Measurements from ENCODE around the gene PHF12.

Gene PHF12

GRCh38 chr17:28951428-28951990 lies at the start of gene PHF12:
Gene PHF12 (minus strand): TSS chr17:28951518. CDS start chr17:28950960, 558 bp downstream.
- DNase-seq = peak; percentile 95 to 100 (median 99)

GRCh38 chr17:29000973-29001372 lies 49.7 kb upstream of the PHF12 start:
- no peak for DNase-seq

DNA sequence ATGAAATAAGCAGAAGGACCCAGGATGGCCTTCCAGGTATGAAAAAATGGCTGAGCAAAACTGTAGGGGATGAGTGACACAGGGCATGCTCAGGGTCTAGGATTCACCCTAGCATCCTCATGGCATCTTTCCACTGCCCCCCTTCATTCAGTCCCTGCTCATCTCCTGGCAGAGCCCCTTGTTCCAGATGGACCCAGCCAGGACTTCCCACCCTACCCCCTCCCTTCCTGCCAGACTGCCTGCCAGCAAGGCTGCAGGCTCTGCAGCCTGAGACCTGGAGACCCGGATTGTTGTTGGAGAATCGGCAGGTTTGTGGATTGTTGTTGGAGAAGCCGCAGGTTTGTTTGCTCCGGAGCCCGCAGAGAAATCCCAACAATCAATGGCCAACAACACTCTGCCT lies 47.9 kb upstream of the PHF12 start:
- no peak for DNase-seq

DNA sequence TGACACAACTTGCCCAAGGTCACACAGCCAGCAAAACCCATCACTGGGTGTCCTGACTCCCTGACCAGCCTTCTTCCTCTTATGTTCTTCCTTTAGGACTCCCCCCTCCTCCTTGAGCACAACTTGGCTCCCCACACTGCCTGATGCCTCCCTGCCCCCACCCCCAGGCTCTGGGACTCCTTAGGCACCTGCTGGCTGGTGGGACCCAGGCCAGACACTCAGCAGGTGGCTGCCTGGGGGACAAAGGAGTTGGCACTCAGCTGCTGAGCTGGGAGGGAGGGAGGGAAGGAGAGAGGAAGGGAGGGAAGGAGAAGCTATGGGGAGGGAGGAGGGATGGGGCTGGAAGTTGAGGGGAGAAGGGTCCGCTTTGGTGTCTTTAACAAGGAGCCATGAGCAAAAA lies 46.5 kb upstream of the PHF12 start:
- no peak for DNase-seq

- DNase-seq = no peak
Measured at GRCh38 chr17:28996554-28997096, 45.3 kb upstream of the PHF12 start.

- no peak for DNase-seq
Measured at GRCh38 chr17:28993645-28994426, 42.5 kb upstream of the PHF12 start.

- no peak for DNase-seq
Measured at GRCh38 chr17:28992625-28993600, 41.6 kb upstream of the PHF12 start.

GRCh38 chr17:28992185-28992584 lies 40.9 kb upstream of the PHF12 start:
- no peak for DNase-seq

DNA sequence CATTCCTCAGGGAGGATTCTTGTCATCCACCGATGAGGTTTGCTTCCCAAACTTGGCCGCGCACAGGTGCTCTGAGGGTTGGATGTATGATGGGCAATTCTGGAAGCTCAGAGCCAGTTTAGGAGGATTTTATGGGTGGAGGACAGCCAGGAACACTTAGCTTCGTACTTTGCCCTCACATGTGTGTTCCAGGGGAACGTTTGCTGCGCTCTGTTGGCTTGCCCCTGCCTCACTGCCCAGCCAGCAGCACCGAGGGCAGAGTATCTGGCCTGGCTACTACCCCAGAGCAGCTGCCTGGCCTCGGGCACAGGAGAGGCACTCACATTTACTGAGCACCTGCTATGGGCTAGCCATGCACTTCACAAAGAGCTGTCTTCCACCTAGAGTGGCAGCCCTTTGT lies 40.5 kb upstream of the PHF12 start:
- DNase-seq = no peak

GRCh38 chr17:28989028-28989427 lies 37.7 kb upstream of the PHF12 start:
- DNase-seq = no peak

- peak in 1 of 56 donors; percentile 14 for DNase-seq
Measured at GRCh38 chr17:28988475-28988874, 37.2 kb upstream of the PHF12 start.

- no peak for DNase-seq
Measured at GRCh38 chr17:28986714-28987655, 35.7 kb upstream of the PHF12 start.

DNA sequence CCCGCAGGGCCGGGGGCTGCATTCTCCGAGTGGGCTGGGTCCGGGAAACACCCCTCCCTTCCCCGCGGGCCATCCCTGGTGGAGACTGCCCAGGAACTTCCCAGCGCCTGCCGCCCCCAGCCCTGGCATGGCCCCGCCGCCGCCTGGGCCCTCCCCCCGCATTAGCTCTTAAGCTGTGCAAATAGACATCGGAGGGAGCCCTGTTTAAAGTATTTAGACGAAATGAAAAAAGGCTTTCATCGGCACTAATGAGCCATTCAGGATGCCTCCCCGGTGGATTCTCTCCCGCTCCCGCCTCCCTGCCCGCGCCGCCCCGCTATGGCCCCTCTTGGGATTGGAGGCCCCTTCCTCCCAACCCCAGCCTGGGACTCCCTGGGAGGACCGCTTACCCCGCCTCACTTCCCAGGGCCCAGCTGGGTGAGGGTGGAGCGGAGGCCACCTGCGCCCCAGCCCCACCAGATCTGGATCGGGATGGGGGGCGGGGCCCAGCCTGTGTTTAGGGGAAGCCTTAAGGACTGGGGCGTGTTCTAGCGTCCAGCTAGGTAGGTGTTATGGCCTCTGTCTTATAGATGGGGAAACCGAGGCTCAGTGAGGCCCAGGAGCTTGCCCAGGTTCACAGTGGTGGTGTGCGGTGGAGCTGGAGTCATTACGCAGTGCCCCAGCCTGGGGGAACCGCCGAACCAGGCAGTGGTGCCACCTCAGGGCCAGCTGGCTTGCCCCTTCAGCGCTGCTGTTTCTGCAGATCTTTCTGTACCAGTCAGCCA lies 34.8 kb upstream of the PHF12 start:
- DNase-seq = peak in 2 of 56 donors; percentile 12 to 14

- peak in 26 of 56 donors; percentile 3 to 80 (median 33) for DNase-seq
Measured at GRCh38 chr17:28983286-28984230, 32.2 kb upstream of the PHF12 start.

DNA sequence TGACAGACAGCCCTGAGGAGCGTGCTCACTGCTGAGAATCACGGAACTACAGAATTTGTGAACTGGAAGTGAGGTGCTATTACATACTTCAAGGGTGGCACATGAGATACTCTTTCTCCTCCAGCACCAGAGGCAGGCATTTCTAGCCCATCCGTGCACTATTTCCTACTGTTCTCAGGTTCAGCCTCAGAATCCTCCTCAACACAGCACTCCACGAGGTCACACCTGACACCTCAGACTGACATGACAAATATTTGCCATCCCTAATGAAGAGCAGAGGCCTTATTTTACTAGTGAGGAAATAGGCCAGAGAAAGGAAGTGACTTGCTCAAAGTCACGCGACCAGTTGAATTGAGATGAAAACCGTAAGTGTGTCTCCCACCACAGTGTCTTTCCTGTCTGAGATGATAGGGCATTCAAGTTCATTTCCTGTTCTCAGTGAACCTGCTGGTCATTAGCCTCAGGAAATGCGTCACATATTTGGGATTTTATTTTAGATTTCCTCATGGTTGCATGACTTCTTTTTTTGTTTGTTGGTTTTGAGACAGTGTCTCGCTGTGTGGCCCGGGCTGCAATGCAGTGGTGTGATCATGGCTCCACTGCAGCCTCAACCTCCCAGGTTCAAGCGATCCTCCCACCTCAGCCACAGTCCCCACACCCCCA lies 30.9 kb upstream of the PHF12 start:
- no peak for DNase-seq

DNA sequence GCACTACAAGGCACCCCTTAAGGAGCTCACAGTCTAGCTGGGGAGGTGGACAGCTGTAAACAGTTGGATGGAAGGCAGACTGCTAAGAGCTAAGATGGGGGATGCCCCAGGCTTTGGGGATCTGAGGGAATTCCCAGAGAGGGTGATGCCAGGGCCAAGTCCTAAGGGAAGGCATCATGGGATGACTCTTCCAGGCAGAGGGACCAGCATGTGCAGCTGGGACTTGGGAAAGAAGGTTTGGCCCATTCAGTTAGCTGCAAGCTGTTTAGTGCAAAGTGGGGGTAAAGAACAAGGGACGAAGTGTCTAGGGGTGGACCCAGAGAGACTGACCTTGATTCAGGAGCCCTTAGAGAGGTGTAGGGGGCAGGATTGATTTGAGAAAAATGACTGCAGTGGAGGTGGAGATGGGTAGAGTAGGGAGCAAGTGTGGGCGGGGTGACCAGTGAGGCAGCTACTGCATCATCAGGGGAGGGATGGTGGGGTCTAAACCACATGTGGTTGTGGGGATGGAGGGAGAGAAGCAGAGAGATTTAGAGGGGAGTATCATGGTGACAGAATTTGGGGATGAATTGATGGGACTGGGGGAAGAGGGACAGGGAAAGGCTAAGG lies 27.1 kb upstream of the PHF12 start:
- DNase-seq = no peak

DNA sequence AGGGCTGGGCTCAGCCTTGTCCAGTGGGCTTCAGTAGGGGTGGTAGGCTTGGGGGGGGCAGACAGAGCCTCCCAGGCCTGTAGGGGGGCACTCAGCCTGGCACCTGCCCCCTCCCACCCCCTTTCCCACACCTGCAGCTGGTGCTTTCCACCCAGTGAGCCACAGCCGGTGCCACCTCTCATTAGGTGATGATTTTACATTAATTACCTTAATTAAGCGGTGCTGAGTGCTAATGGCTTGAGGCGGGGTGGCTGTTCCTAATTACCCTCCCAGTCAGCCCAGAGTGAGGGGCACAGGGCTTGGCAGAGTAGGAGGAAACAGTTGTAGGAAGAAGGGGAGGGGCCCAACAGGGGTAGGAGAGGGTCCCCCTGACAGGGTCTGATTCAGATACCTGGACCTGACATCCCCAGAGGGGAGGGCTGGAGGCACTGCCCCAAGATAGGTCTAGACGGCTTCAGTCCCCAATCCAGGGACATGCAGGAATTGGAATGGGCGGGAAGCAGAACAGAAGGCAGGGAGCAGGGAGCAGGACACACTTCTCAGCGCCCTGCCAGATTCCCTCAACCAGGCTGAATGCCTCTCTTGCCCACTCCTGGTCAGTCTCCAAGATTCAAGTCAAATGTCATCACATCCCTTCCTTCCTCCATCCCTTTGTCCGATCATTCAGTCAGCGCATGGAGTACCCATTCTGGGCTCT lies 26.5 kb upstream of the PHF12 start:
- DNase-seq = no peak

All from amygdala (tissue), 56 donors.